ENCODE data around the gene CES3. TPM values are rescaled to one million over a fixed set of nuclear protein-coding genes. Genes with fewer than 3 reads are reported as not detected.

Gene CES3
- total RNA-seq, 4 donors from 2014 or later: 0.13 to 1.3 (median 0.22) TPM; not detected in 1

GRCh38 chr16:66948837-66949225 is 12.2 kb upstream of the CES3 start:
- 33 to 41% methylated on average over 3 to 12 of the region's 21 CpGs for WGBS, 2 donors
- H3K4me3 ChIP-seq (replicated peaks in 1 of 3): peak overlapping the region in 1 of 3 donors; percentile 28
- no peak for DNase-seq
- peaks cover 0 to 1% of the 10 kb centered on the region in 2 donors for H3K36me3 ChIP-seq
- no peak overlapping the region for H3K27ac ChIP-seq
- peaks cover 10 to 11% of the 10 kb centered on the region in 2 donors for H3K4me1 ChIP-seq
- no peaks in the 10 kb centered on the region for H3K27me3 ChIP-seq
- no peaks in the 10 kb centered on the region for H3K9me3 ChIP-seq
- TF ChIP-seq CTCF (IDR thresholded peaks at IDR 0.05): no peak
- TF ChIP-seq POLR2A (IDR thresholded peaks at IDR 0.05): no peak
- intact Hi-C loops (cut with DNase I): no loop called here

- Histone ChIP-seq H3K36me3 (no peaks in the 10 kb centered on the region), H3K4me3 (replicated peaks in 1 of 3) (no peak overlapping the region), H3K4me1 (peaks cover 10 to 11% of the 10 kb centered on the region in 2 donors), H3K9me3 (no peaks in the 10 kb centered on the region), H3K27ac (no peak overlapping the region), H3K27me3 (no peaks in the 10 kb centered on the region)
- WGBS, 2 donors: 82% methylated on average over 6 of the region's 6 CpGs
- no peak for TF ChIP-seq POLR2A (IDR thresholded peaks at IDR 0.05)
- no peak for TF ChIP-seq CTCF (IDR thresholded peaks at IDR 0.05)
- no peak for DNase-seq
- intact Hi-C loops (cut with DNase I): no loop called here
Observed at GRCh38 chr16:66949472-66949871, 11.6 kb upstream of the CES3 start.

- Histone ChIP-seq H3K27me3 (no peaks in the 10 kb centered on the region), H3K4me1 (peaks cover 10 to 11% of the 10 kb centered on the region in 2 donors), H3K9me3 (no peaks in the 10 kb centered on the region), H3K4me3 (replicated peaks in 1 of 3) (no peak overlapping the region), H3K27ac (no peak overlapping the region), H3K36me3 (no peaks in the 10 kb centered on the region)
- no peak for DNase-seq
- TF ChIP-seq POLR2A (IDR thresholded peaks at IDR 0.05) (no peak), CTCF (IDR thresholded peaks at IDR 0.05) (no peak)
- WGBS, 2 donors: 76 to 81% methylated on average over 2 of the region's 2 CpGs
- intact Hi-C loops (cut with DNase I): no loop called here
Observed at GRCh38 chr16:66950437-66950836, 10.6 kb upstream of the CES3 start.

GRCh38 chr16:66950971-66951790 is 9.9 kb upstream of the CES3 start:
- WGBS, 2 donors: 78 to 80% methylated on average over 4 of the region's 4 CpGs
- no peaks in the 10 kb centered on the region for H3K9me3 ChIP-seq
- H3K27ac ChIP-seq: no peak overlapping the region
- DNase-seq: no peak
- no peaks in the 10 kb centered on the region for H3K36me3 ChIP-seq
- intact Hi-C loops (cut with DNase I): no loop called here
- no peak overlapping the region for H3K4me3 ChIP-seq (replicated peaks in 1 of 3)
- no peaks in the 10 kb centered on the region for H3K27me3 ChIP-seq
- peaks cover 10 to 11% of the 10 kb centered on the region in 2 donors for H3K4me1 ChIP-seq
- TF ChIP-seq POLR2A (IDR thresholded peaks at IDR 0.05) (no peak), CTCF (IDR thresholded peaks at IDR 0.05) (no peak)

GRCh38 chr16:66952430-66953110 is 8.5 kb upstream of the CES3 start:
- WGBS, 2 donors: 77 to 87% methylated on average over 7 of the region's 7 CpGs
- intact Hi-C loops (cut with DNase I): no loop called here
- no peaks in the 10 kb centered on the region for H3K27me3 ChIP-seq

More at GRCh38 chr16:66952430-66953110, 8.5 kb upstream of the CES3 start:
- DNase-seq: no peak
- Histone ChIP-seq H3K9me3 (no peaks in the 10 kb centered on the region), H3K36me3 (no peaks in the 10 kb centered on the region), H3K4me3 (replicated peaks in 1 of 3) (no peak overlapping the region), H3K4me1 (peaks cover 8 to 10% of the 10 kb centered on the region in 2 donors), H3K27ac (no peak overlapping the region)
- no peak for TF ChIP-seq POLR2A (IDR thresholded peaks at IDR 0.05)
- TF ChIP-seq CTCF (IDR thresholded peaks at IDR 0.05): no peak

Data from thyroid gland (tissue), 4 donors.